Fibroblast of skin of back (primary cell): ENCODE data around the gene TPD52L2.
"Not testable (repeated sequence)": the region's sequence is repeated elsewhere in the genome, so short reads cannot be mapped to it uniquely, and the experiment has no call there.

ENCODE experiments used
- DNase-seq: peaks from one replicate; pipeline ENCODE4 v3.0.0-alpha.2; 2013

TPD52L2 gene

GRCh38 chr20:63855363-63856097, 9.5 kb upstream of the TPD52L2 start:
- no peak for DNase-seq

GRCh38 chr20:63856098-63856511, 9.0 kb upstream of the TPD52L2 start:
- DNase-seq = no peak

GRCh38 chr20:63857764-63858392, 7.2 kb upstream of the TPD52L2 start:
- no peak for DNase-seq

- DNase-seq = no peak
These were observed 6.5 kb upstream of the TPD52L2 start for GRCh38 chr20:63858393-63859165.

- no peak for DNase-seq
These were observed 5.8 kb upstream of the TPD52L2 start for GRCh38 chr20:63859166-63859699.

GRCh38 chr20:63860325-63861051, 4.6 kb upstream of the TPD52L2 start:
- DNase-seq = no peak

- DNase-seq = no peak
These were observed 3.6 kb upstream of the TPD52L2 start, which contains the start of gene ABHD16B for GRCh38 chr20:63861365-63861934. Gene ABHD16B (plus strand): TSS chr20:63861498. CDS start chr20:63861541, 43 bp downstream.

- DNase-seq = no peak
These were observed 2.8 kb upstream of the TPD52L2 start for GRCh38 chr20:63861981-63862901.

GRCh38 chr20:63863021-63863797, 1.9 kb upstream of the TPD52L2 start:
- no peak for DNase-seq

GRCh38 chr20:63863798-63864544, 1.1 kb upstream of the TPD52L2 start:
- DNase-seq = peak; percentile 76

GRCh38 chr20:63864545-63864977, 509 bp upstream of the TPD52L2 start:
- DNase-seq = no peak

- not testable (repeated sequence) for DNase-seq
These were observed 2.0 kb downstream of the TPD52L2 start for GRCh38 chr20:63867042-63867441.

GRCh38 chr20:63868264-63868663, 3.2 kb downstream of the TPD52L2 start:
- DNase-seq = no peak

- peak; percentile 61 for DNase-seq
These were observed 8.5 kb downstream of the TPD52L2 start for GRCh38 chr20:63873477-63873971.

GRCh38 chr20:63874241-63874640, 9.2 kb downstream of the TPD52L2 start:
- DNase-seq = not testable (repeated sequence)

- no peak for DNase-seq
These were observed 11.5 kb downstream of the TPD52L2 start for GRCh38 chr20:63876489-63877036.

GRCh38 chr20:63877755-63878470, 12.8 kb downstream of the TPD52L2 start:
- DNase-seq = no peak
